ENCODE measurements around the gene GAS6. TPM values are rescaled to one million over a fixed set of nuclear protein-coding genes. Genes with fewer than 3 reads are reported as not detected.
A peak's percentile ranks its signal among the peaks of the same experiment; 100 is the strongest.

The GAS6 gene
- total RNA-seq, 1 donor from 2014 or later: 502 TPM

- Histone ChIP-seq H3K36me3 (peaks cover 0 to 3% of the 10 kb centered on the region in 2 donors), H3K27me3 (no peaks in the 10 kb centered on the region), H3K4me1 (peaks cover 7 to 22% of the 10 kb centered on the region in 2 donors), H3K4me3 (peak overlapping the region; percentile 71 to 91), H3K27ac (peak overlapping the region; percentile 82 to 96), H3K9me3 (no peaks in the 10 kb centered on the region)
- TF ChIP-seq, protein P1, sequence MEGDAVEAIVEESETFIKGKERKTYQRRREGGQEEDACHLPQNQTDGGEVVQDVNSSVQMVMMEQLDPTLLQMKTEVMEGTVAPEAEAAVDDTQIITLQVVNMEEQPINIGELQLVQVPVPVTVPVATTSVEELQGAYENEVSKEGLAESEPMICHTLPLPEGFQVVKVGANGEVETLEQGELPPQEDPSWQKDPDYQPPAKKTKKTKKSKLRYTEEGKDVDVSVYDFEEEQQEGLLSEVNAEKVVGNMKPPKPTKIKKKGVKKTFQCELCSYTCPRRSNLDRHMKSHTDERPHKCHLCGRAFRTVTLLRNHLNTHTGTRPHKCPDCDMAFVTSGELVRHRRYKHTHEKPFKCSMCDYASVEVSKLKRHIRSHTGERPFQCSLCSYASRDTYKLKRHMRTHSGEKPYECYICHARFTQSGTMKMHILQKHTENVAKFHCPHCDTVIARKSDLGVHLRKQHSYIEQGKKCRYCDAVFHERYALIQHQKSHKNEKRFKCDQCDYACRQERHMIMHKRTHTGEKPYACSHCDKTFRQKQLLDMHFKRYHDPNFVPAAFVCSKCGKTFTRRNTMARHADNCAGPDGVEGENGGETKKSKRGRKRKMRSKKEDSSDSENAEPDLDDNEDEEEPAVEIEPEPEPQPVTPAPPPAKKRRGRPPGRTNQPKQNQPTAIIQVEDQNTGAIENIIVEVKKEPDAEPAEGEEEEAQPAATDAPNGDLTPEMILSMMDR (IDR thresholded peaks at IDR 0.05): no peak
- intact Hi-C loops (cut with DNase I): loop anchor here (2.0 to 10.0 kb wide), 3 partner anchors 38 to 450 kb away; no protein-coding TSS in a partner anchor
- no peak for DNase-seq (ENCODE audit: low spot score in 2 of 2)
Measured at GRCh38 chr13:113864273-113864890, 506 bp upstream of the GAS6 start.

- peaks cover 0 to 4% of the 10 kb centered on the region in 2 donors for H3K36me3 ChIP-seq
- no peaks in the 10 kb centered on the region for H3K9me3 ChIP-seq
- H3K4me3 ChIP-seq: peak overlapping the region; percentile 71 to 91
- no peaks in the 10 kb centered on the region for H3K27me3 ChIP-seq
- peak overlapping the region; percentile 89 to 96 for H3K27ac ChIP-seq
- peaks cover 7 to 22% of the 10 kb centered on the region in 2 donors for H3K4me1 ChIP-seq
- DNase-seq (ENCODE audit: low spot score in 2 of 2): no peak
- TF ChIP-seq, protein P1 (IDR thresholded peaks at IDR 0.05): no peak
- intact Hi-C loops (cut with DNase I): loop anchor here (1.0 to 10.0 kb wide), 4 partner anchors 26 to 448 kb away; no protein-coding TSS in a partner anchor
Measured at GRCh38 chr13:113862931-113863523, 849 bp downstream of the GAS6 start.

- no peak for DNase-seq (ENCODE audit: low spot score in 2 of 2)
- H3K4me1 ChIP-seq: peaks cover 7 to 26% of the 10 kb centered on the region in 2 donors
- TF ChIP-seq, protein P1 (IDR thresholded peaks at IDR 0.05): no peak
- peaks cover 0 to 4% of the 10 kb centered on the region in 2 donors for H3K36me3 ChIP-seq
- peak overlapping the region; percentile 89 to 96 for H3K27ac ChIP-seq
- intact Hi-C loops (cut with DNase I): loop anchor here (1.0 to 10.0 kb wide), 3 partner anchors 25 to 448 kb away; no protein-coding TSS in a partner anchor
- H3K27me3 ChIP-seq: no peaks in the 10 kb centered on the region
- peak overlapping the region; percentile 71 to 91 for H3K4me3 ChIP-seq
- no peaks in the 10 kb centered on the region for H3K9me3 ChIP-seq
Measured at GRCh38 chr13:113862191-113862930, 1.5 kb downstream of the GAS6 start.

- Histone ChIP-seq H3K27me3 (no peaks in the 10 kb centered on the region), H3K4me1 (peaks cover 7 to 30% of the 10 kb centered on the region in 2 donors), H3K9me3 (no peaks in the 10 kb centered on the region), H3K27ac (peak overlapping the region; percentile 89 to 96), H3K4me3 (peak overlapping the region; percentile 71 to 91), H3K36me3 (peaks cover 0 to 4% of the 10 kb centered on the region in 2 donors)
- intact Hi-C loops (cut with DNase I): loop anchor here (1.0 to 10.0 kb wide), 3 partner anchors 24 to 447 kb away; no protein-coding TSS in a partner anchor
- TF ChIP-seq, protein P1 (IDR thresholded peaks at IDR 0.05): no peak
- DNase-seq (ENCODE audit: low spot score in 2 of 2): no peak
Measured at GRCh38 chr13:113861433-113862030, 2.3 kb downstream of the GAS6 start.
